Inflammatory macrophage (primary cell): Measurements from ENCODE around the gene CTSG.
"Not testable (repeated sequence)": the region's sequence is repeated elsewhere in the genome, so short reads cannot be mapped to it uniquely, and the experiment has no call there.

ENCODE experiments used
- DNase-seq, 2 donors: peaks; one replicate each; pipeline ENCODE4 v3.0.0-alpha.2; 2020 to 2022
- total RNA-seq, 18 experiments: gene quantifications; one replicate each; lab custom pipeline; 2026; ENCODE audit warnings: mixed read lengths in 6 of 18, inconsistent platforms in 2 of 18; lab: John Stamatoyannopoulos, UW

Gene CTSG, protein sequence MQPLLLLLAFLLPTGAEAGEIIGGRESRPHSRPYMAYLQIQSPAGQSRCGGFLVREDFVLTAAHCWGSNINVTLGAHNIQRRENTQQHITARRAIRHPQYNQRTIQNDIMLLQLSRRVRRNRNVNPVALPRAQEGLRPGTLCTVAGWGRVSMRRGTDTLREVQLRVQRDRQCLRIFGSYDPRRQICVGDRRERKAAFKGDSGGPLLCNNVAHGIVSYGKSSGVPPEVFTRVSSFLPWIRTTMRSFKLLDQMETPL
- 0 to 10.7 (median 0.94) reads per million in 18 experiments for total RNA-seq

DNA sequence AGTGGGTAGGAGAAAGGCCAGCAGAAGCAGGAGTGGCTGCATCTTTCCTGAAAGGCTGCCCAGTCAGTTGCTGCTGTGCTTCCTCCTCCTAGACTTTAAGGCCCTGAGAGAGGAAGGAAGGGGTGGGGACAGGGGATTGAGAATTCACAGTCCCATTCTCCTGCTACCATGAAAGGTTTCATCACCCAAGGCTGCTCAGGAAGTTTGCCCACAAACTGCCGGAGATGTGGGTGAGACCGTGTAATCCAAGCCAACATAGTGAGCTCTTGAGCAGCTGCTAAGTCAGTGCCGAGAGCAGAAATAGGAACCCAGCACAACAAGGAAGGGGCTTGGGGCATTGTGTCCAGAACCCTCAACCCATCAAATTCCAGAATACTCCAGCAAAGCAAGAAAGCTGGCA lies at the start of gene CTSG:
TSS of gene CTSG (minus strand) at position 69 of the 400 bp plus-strand sequence. CDS start at position 42, 27 bp downstream.
- peak; percentile 87 to 90 for DNase-seq

DNA sequence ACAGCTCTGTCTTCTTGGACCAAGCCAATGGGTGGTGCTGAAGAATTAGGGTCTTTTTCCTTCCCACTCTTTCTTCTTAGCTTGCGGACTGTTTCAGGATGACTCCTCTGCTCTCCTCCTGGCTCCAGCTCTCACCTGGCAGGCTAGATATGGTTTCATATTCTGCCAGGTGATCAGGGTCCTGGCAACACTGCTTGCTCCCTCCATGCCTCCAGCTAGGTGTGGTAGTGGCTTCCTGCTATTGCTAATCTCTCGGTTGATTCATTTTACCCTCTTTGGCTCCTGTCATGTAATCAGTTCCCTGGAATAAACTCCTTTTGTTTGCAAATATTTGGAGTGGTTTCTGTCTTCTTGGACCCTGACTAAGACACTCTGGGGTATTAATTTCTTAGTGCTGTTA lies 37.7 kb upstream of the CTSG start:
- no peak for DNase-seq

DNA sequence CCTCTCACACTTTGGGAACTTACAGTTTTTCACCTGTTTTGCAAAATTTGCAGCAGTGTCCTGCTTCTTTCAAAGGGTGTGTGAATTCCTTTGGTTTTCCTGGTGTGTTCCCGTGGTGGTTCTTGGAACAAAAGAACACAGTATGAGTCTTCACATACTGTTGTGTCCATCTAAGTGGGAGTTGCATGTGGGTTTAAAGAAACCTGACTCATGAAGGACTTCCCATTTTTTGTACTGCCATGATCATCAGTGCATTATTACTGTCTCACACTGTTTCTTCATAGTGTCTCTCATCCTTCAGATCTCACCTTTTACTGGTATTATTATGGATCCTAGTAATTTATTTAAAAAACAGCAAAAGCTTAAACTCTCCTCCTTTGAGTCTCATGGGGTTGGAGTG lies 37.2 kb upstream of the CTSG start:
- DNase-seq = peak; percentile 63 to 67

DNA sequence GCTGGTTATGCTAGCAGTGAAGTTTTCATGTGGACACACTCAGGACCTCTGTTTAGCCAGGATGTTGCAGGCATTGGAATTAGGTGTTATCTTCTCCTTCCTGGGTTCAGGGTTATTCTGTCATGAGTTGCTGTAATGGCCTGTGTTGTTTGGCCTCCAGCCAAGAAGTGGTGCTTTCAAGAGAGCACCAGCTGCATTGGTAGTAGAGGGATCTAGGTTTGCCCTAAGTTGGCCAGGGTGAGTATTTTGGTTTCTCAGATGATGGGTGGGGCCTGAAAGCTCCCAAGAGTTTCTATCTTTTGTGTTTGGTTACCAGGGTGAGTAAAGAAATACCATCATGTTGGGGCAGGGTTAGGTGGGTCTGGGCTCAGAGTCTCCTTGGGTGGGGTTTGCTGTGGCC lies 36.1 kb upstream of the CTSG start:
- DNase-seq = no peak

DNA sequence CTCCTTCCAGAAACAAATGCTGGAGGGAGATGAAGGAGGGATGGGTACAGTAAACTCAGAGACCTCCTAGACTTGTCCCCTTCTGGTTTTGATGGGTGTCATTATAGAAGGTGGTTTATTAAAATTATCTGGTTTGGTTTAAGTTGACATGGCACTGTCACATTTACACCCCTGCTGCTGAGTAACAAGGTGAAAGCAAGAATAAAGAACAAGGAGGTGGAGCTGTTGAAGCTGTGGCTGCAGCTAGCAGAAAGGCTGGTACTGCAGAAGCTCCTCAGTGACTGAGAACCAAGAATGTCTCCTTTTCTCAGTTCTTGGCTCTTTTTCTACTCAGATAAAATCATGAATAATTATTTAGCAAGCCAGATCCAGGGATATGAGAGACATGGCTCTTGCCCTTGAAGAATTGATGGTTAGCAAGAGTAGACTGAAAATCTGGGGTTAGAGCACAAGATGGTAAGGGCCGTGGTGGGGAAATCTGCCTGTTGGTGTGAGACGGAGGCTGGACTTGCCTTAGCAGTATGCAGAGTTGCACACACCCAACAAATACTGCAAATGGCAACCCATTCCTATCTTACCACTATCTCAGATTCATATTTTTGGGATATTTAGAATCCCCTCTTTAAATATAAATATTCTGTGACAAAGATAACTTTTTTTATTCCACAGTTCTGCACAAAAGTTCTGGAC lies 33.8 kb upstream of the CTSG start, which contains the start of gene GZMH:
TSS of gene GZMH (minus strand) at position 31 of the 690 bp plus-strand sequence. CDS start 72 bp downstream, outside the sequence.
- no peak for DNase-seq

DNA sequence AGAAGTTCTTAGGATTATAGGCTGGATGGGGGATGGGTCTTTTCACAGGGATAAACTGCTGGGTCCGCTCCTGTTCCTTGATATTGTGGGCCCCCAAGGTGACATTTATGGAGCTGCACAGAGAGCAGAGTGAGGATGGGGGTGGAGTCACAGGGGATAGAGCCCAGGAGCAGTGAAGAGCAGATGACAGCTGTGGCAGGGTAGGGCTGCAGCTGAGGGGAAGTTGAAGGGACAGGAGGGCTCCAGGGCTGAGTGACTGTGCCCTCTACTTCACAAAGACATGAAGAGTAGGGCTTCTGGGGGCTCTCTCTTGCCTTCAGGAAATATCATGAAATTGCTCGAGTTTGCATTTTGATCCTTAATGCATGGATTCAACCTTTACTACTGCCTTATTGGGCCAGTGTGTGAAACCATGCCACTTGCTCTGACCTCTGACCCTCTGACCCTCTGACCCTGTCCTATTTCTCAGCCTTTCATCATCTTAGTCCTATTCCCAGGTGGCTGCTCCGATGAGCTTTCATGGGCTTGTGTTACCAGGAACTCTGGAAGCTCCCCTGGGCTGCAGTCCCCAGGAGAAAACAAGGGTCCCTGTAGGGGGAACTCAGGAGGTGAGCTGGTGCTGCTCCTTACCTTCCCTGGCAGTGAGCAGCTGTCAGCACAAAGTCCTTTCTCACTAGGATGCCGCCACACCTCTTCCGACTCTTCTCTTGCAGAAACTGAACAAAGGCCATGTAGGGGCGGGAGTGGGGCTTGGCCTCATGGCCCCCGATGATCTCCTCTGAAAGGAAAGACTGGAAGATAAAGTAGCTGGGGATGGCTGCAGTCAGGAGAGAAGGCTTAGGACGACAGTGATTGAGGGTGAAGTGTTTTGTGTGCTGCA lies 31.8 kb upstream of the CTSG start:
- no peak for DNase-seq

DNA sequence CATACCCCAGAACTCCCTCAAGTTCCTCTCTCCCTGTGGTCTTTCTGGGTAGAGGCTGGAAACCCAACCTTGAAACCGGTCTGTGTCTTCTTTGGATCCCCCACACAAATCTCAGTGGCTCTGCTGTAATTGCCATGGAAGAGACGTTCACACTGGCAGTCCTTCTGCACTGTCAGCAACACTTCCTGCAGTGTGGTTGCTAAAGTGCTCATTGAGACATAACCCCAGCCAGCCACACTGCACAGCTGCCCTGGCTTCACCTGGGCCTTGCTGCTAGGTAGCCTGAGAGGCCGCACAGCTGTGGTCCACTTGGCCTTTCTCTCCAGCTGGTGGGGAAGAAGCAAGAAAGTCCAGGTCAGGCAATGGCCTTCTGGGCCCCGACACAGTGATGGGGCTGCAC lies 31.0 kb upstream of the CTSG start:
- DNase-seq = peak in 1 of 2 donors; percentile 32

DNA sequence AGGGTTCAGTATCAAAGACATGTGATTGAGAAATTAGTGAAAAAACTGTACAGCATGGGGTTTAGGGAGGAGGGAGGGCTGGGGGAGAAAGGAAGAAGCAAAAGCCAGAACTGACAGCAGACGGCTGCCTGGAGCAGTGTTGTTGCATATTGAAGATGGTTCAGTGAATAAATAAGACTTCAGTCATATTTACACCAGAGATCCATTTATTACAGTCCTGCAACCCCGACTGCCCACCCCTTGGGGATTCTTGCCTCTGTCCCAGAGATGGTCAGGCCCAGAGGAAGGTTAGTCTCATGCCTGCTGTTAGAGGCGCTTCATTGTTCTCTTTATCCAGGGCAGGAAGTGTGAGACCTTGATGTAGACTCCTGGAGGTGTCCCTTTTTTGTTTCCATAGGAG lies 30.2 kb upstream of the CTSG start:
- DNase-seq = no peak

DNA sequence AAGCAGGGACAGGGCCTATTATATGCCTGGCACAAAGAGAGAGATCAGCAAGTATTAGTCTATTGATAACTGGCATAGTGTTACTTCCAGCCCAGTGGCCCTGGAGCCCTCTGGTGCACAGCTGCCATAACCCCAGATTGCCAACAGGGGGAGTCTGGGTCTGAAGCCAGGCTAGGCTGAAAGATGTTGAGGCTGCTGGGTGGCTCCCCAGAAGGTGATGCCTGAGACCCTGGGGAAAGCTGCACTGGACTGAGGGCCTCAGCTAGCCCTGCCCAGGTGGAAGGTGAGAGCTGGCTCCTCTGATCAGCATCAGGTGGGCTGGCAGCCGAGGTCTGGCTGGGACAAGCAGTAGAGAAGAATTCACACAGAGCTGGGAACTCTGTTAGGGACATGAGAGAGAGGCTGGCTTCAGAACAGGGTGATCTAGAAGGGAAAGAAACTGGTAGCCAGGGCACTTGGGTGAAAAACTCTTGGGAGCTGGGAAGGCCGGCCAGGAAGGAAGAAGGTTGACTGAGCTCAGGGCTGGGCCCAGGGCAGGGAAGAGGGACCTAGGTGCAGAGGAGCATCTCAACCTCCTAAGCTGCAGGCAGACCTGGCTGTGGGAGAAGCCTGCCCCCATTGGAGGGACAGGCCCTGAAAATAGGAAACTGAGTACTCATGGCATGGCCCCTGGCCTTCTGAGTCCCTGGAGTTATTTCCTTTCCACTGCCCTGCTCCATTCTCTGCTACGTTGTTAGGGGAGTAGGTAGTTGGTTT lies 29.6 kb upstream of the CTSG start:
- DNase-seq = peak; percentile 47 to 50

DNA sequence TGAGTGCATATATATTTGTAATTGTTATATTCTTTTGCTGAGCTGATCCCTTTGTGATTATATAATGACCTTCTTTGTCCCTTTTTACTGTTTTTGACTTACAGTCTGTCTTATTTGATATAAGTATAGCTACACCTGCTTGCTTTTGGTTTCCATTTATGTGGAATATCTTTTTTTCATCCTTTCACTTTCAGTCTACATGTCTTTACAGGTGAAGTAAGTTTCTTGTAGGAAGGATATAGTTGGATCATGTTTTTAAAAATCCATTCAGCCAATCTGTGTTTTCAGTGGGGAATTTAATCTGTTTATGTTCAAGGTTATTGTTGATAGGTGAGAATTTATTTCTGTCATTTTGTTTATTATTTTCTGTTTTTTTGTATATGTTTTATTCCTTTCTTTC lies 21.4 kb upstream of the CTSG start:
- no peak for DNase-seq

DNA sequence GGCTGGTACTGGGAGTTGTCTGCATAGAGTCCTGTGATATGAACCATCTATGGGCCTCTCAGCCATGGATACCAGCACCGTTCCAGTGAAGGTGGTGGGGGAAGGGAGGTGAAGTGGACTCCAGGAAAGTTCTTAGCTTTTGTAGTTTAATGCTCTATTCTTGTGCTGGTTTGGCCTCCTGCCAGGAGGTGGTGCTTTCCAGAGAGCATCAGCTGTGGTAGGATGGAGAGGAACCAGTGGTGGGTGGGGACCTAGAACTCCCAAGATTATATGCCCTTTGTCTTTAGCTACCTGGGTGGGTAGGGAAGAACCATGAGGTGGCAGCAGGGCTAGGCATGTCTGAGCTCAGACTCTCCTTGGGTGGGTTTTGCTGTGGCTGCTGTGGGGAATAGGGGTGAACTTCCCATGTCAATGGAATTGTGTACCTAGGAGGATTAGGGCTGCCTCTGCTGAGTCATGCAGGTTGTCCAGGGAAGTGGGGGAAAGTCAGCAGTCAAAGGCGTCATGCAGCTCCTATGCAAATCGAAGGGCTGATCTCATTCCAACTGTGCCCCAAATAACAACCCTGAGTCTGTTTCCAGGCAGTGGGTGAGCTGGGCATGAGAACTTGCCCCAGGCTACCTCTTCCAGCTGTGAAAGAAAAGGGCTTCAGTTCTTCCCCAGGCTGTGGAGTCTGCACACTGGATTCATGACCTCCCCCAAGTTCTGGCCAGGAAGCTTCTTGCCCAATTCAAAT lies 19.2 kb upstream of the CTSG start:
- DNase-seq = no peak

DNA sequence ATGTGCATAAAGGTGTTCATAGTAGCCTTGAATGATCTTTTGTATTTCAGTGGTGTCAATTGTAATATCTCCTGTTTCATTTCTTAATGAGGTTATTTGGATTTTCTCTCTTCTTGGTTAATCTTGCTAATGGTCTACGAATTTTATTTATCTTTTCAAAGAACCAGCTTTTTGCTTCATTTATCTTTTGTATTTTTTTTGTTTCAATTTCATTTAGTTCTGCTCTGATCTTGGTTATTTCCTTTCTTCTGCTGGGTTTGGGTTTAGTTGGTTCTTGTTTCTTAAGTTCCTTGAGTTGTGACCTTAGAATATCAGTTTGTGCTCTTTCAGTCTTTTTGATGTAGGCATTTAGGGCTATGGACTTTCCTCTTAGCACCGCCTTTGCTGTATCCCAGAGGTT lies 15.0 kb upstream of the CTSG start:
- DNase-seq = not testable (repeated sequence)

DNA sequence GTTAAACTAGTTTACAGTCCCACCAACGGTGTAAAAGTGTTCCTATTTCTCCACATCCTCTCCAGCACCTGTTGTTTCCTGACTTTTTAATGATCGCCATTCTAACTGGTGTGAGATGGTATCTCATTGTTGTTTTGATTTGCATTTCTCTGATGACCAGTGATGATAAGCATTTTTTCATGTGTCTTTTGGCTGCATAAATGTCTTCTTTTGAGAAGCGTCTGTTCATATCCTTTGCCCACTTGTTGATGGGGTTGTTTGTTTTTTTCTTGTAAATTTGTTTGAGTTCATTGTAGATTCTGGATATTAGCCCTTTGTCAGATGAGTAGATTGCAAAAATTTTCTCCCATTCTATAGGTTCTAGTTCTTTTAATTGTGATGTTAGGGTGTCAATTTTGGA lies 8.4 kb upstream of the CTSG start:
- DNase-seq = not testable (repeated sequence)

DNA sequence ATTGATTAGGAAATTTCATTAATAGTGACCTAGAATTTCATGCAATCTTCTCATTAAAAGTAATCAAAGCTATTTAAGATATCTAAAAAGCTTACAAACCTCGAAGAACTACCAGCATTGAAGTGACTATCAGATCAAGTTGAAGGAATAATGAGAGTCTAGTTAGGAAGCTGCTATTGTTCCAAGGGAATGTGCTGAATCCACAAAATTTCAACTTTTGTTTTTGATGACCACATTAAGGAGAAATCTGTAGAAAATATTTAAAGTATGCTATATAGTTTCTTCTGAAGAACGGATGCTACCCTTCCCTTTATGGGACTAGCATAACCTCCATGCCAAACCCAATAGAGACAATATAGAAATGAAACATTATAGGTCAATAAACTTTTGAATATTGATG lies 2.5 kb upstream of the CTSG start:
- DNase-seq = no peak

DNA sequence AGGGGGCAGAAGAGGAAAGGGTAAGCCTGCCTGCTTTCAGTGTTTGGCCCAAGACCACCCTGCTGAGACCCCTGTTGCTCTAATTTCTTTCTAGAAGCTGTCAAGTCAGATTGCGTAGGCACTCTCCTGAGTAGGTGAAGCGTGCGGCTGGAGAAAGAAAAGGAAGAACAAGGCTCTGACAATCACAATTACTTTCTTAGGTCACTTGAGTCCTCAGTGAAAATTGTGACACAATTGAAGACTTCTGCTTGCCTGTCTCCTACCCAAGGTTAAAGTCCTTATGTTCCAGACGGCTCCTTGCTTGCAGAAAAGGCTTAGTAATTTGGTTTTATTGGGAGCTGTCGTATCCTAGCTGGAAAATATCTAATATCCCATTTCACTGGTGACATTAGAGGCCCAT lies 721 bp upstream of the CTSG start:
- DNase-seq = peak; percentile 48 to 51

DNA sequence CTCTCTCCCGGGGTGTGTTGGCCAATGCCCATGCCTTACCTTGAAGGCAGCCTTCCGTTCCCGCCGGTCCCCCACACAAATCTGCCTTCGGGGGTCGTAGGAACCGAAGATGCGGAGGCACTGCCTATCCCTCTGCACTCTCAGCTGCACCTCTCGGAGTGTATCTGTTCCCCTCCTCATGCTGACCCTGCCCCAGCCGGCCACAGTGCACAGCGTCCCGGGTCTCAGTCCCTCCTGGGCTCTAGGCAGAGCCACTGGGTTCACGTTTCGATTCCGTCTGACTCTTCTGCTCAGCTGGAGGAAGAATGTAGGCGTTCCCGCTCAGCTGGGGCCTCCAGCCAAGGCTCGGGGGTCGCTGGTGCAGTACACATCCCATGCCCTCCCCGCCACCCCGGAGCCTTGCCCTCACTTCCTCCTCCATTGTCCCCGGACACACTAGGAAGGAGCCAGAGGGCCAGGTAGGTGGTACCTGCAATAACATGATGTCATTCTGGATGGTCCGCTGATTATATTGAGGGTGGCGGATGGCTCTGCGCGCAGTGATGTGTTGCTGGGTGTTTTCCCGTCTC lies 1.8 kb downstream of the CTSG start:
- DNase-seq = no peak

DNA sequence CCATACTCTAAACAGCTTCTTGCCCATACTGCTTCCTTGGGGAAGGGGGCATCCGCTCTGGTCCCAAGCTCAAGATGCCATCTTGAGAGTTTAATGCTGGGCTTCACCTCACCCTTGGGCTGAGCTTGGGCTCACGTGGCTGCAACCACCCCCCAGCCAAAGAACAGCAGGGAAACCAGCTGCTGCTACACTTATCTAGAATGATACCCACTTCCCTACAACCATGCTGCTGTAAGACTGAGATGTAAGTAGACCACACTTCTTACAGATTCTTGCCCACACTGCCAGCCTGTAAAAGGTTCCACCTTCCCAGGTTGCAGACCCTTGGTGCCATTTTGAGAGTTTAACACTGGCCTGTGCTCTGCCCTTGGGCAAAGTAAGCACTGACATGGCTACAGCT lies 9.7 kb downstream of the CTSG start:
- DNase-seq = no peak

DNA sequence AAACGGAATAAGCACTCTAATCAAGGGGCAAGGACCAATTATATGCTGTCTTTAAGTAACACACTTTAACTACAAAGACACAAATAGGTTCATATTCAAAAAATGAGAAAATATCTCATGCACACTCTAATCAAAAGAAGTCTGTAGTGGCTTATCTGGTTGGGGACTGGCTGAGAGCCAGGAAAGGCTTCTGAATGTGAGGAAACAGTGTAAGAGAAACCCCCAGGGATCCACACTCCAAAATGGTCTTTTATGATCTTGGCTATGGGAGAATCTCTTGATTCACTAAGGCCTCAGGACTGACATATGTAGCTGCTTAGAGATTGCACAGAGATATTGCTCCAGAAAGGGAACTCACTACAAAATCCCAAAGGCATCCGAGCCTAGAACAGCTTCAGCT lies 10.3 kb downstream of the CTSG start:
- no peak for DNase-seq

DNA sequence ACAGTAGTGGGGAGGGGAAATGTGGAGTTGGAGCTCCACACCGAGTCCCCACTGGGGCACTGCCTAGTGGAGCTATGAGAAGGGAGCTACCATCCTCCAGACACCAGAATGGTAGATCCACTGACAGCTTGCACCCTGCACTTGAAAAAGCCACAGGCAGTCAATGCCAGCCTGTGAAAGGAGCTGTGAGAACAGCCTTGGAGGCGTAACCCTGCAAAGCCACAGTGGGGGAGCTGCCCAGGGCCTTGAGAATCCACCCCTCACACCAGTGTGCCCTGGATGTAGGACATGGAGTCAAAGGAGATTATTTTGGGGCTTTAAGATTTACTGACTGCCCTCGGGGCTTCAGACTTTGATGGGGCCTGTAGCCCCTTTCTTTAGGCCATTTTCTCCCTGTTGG lies 12.5 kb downstream of the CTSG start:
- DNase-seq = no peak

DNA sequence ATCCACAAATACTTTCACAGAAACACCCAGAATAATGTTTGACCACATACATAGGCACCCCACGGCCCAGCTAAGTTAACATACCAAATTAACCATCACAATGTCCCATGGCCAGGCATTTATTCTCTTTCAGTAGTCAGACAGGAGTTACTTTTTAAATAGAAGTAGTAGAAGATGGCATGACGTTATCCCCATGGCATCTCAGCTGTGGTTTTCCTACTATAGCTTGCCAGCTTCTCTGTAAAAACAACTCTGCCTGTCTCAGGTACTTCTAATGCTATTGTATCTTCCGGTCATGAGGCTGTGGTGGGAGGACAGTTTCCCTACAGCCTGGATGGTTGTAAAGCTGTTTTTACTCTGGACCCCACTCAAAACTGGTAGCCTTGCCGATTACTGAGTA lies 19.3 kb downstream of the CTSG start:
- DNase-seq = no peak

DNA sequence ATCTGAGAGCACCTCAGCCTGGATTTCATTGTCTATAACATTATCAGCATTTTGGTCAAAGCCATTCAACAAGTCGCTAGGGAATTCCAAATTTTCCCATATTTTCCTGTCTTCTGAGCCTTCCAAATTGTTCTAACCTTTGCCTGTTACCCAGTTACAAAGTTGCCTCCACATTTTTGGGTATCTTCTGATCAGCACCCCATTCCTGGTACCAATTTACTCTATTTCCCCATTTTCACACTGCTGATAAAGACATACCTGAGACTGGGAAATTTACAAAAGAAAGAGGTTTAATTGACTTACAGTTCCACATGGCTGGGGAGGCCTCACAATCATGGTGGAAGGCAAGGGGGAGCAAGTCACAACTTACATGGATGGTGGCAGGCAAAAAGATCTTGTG lies 27.0 kb downstream of the CTSG start:
- DNase-seq = not testable (repeated sequence)
